ENCODE data around the gene SLC41A1.

The SLC41A1 gene

DNA sequence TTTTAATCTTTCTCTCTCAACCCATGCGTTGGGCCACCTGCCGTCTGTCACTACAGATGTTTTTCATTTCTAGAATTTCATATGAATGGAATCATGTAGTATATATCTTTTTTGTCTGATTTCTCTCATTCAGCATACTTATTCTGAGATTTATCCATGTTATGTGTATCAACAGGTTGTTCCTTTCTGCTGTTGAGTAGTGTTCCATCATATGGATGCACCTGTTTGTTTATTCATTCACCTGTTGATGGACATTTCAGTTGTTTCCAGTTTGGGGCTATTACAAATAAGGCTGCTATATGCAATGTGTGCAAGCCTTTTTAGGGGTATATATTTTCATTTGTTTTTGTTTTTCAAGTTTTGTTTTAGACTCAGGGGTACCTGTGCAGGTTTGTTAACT lies 9.4 kb upstream of the SLC41A1 start:
- no peak for DNase-seq (ENCODE audit: low spot score)

DNA sequence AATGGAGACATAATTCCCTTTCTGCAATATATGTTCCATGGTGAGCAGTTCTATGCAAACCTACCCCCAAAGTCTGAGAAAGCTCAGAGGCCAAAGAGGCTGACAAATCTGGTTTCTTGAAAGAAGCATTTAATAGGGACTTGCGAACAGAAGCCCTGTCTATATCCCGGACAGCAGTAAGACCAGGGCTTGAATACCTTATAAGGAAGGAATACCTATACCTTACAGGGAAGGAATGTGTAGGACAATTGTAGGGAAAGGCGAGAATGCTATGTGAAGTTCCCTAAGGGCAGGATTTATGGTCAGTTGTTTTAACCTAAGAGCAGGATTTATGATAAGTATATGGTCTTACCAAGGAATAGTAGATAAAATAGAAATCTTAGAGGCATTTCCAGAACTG lies 5.0 kb upstream of the SLC41A1 start:
- no peak for DNase-seq (ENCODE audit: low spot score)

DNA sequence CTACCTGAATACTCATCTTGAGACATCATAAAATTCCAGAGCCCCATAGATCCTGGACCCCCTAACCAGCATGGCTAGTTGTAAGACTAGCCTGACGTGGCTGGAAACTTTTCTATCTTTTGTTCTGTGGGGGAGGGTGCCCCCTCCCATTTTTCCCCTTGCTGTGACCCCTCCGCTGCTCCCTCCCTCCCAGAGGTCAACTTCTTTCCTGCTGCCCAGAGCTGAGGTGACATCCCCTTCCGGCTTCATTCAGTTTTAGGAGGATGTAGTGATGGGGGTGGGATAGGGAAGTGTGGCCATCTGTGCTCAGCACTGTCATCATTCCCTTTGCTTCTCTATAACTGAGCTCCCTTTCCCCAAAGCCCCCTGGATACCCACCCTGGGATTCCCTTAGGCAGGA lies 4.4 kb upstream of the SLC41A1 start:
- no peak for DNase-seq (ENCODE audit: low spot score)

DNA sequence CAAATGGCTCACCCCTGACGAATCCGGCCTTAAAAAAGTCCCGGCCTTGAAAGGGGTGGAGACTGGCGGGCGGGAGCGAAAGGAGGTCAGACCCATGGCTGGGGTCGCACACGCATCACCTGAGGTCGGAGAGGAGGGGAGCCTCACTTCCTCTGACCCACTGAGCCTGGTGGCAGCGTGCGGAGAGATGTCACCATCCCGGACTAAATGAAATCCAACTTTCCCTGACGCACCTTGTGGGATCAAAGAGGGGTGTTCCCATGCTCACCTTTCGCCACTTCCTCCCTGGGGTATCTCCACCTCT lies 709 bp upstream of the SLC41A1 start:
- DNase-seq (ENCODE audit: low spot score): no peak

DNA sequence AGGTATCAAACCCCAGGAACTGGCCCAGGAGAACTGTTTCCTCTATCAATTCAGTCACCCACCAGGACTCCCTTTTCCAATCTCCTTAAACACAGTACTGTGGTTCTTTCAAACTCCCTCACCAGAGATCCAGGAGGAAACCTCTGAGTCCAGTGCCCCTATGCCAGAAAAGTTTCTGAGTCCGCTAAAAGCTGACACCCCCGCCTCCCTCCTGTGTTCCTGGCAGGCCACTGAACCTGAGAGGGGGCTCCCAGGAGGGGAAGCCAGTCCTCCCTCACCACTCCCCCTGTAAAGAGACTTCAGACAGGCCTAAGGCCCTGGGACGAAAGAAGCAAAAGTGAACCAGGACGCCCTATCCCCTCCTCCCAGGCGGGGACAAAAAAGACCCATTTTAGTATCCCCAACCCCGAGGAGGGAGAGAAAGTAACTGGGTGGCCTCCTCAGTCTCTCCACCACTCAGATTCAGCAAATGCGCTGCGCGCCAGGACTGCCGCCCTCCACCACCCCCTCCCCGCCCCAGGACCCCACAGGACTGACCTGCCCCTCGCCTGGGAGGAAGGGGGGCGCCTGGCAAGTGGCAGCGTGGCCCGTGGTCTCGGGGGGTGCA lies 624 bp downstream of the SLC41A1 start:
- DNase-seq (ENCODE audit: low spot score): peak; percentile 54

DNA sequence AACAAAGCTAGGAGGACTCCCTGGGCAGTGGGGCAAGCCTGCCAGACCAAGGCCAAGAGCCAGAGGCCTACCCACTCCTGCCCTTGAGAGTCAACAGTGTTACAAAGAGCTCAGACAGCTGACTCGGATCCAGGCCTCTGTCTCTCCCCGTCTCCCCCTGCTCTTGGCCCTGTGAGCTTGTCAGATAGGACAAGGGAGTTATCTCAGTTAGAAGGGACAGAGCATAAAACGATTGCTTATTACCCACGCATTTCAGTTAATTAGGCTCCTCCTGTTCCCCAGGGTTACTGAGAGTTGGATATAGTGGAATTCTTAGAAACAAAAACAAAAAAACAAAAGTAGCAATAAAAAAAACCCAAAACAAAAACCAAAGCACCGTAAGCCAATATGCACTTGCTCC lies 1.3 kb downstream of the SLC41A1 start:
- peak; percentile 36 for DNase-seq (ENCODE audit: low spot score)

DNA sequence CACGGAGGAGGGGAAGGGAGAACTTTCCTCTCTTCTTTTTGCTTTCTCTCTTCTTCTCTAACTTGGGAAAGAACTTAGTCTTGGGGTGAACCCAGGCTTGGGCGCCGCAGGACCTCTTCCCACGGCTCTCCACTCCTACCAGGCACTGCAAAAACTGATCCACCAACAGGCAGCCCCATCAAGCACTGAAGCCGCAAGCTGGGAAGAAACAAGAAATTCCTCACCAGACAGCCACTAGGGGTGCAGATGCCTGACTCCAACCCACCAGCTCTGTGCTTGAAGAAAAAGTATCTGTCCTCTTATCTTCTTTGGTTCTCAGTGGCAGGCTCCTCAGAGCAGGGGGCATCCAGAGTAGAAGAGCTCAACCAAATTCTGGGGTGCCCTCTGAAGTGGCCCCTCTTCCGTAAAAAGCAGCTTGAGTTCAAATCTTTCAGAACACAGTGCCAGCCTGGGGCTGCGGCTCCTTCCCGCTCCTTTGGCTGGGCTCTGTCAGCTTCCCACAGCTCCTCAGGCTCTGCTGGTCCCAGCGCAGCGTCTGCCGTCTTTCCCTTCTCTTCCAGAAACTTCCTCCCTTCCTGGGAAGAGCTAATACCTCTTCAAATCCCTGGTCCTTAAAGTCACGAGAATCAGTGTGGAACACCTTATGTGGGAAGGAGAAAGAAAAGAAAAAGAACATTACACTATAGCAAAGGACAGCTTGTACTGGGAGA lies 2.4 kb downstream of the SLC41A1 start:
- DNase-seq (ENCODE audit: low spot score): peak; percentile 59

DNA sequence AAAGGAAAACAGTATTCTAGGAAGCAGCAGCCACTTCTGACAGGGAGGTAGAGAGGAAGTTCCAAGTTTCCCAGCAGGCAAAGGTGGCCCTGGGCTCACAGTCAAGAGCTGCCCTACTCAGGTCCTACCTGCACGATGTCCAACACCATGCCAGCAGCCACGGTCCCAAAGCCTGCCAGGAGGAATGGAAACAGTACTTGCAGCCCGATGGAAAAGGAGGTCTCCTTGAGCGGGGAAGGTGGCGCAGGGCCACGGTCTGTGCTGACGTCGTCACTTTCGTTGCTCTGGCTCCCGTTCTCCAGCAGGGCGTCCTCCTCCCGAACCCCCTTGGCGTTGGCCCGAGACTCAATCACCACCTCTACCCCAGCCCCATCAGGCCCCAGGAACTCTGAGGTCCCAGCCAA lies 3.1 kb downstream of the SLC41A1 start:
- DNase-seq (ENCODE audit: low spot score): no peak

DNA sequence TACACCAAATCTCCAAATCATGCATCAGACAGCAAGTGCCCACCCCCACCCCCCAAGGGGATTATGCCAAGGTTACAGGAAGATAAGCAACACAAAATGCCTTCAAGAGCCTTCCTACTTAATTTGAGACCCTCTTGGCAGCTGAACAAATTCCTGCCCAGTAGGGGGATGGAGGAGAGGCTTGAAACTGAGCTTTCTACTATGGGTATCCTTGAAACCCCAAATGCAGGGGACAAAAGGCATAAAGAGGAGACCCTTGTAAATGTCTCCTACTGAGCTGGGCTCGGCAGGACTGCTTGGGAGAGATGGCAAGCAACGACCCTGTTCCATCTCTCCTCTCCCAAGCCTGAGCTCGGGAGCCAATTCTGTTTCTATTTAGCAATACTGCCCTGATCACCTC lies 3.5 kb downstream of the SLC41A1 start:
- no peak for DNase-seq (ENCODE audit: low spot score)

DNA sequence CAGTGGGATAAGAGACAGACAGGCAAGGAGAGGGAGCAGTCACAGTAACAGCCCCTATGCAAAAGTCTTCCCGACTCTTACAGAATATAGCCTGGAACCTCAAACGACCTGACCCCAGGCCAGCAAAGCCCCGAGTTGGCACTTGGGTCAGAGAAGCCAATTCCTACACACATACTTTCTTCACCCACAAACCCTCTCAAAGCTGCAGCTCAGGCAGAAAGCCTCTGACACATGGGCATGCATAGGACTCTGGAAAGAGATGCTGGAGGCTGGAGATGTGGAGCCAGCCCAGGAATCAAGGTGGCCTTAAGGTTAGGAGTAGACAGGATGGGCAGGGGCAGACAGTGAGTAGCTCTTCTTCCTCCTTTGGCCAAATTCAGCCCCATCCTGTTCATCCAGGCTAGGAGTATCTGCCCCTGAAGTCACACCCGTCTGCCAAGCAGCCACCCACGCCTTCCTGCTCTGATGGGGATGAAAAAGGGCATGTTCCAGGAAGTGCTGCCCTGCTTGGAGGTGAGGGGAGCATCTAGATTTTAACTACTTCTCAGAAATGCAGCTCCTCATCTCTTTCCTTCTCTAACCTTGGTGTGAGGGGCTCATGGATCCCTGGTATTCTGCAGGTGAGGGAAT lies 7.8 kb downstream of the SLC41A1 start:
- DNase-seq (ENCODE audit: low spot score): no peak

DNA sequence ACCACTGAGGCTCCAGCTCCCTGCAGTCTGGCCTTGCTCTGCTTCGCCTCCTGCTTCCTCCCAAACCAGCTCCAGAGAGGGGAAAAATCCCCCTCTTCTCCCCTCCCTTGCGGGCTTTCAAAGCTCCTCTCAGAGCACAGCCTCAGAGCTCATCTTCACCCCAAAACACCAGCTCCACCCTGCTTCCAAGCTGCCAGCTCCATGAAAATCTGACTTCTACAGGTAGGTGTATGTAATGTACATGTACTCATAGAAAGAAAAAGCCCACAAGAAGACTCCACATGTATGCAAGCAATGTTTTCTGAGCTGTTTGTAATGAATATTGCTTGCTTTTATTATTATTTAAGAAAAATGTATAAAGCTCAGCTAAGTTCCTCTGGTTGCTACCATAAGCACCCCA lies 8.4 kb downstream of the SLC41A1 start:
- no peak for DNase-seq (ENCODE audit: low spot score)

DNA sequence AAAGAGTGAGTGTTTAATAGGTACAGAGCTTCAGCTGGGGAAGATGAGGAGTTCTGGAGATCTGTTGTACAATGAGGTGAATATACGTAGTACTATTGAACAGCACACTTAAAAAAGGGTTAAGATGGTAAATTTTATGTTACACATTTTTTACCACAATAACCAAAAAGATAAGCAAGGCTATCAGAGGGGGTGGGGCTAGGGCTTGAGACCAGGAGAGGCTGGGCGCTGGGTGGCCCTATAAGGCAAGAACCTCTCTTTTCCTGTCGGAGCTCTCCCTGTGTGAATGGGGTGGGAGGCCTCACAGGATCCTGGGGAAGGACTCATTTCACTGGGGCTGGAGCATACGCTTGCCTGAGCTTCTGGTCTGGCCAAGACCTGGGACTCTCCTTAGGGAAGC lies 9.0 kb downstream of the SLC41A1 start:
- DNase-seq (ENCODE audit: low spot score): no peak

DNA sequence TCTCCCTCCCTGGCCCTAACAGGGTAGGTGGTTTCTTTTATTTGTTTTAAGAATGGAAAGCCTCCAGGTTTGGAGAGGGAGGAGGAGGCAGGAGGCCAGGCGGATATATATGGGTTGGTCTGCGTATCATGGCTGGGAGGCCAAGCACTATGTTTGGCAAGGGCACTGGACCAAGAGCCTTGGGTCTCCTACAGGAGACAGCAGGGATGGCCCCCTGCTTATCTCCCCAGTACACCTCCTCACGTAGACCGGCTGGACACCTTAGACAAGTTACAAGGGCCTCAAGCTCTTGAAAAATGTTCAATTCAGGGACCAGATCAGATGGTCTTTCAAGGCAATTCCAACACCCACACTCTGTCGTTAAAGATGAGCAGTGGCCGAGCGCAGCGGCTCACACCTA lies 10.9 kb downstream of the SLC41A1 start:
- no peak for DNase-seq (ENCODE audit: low spot score)

DNA sequence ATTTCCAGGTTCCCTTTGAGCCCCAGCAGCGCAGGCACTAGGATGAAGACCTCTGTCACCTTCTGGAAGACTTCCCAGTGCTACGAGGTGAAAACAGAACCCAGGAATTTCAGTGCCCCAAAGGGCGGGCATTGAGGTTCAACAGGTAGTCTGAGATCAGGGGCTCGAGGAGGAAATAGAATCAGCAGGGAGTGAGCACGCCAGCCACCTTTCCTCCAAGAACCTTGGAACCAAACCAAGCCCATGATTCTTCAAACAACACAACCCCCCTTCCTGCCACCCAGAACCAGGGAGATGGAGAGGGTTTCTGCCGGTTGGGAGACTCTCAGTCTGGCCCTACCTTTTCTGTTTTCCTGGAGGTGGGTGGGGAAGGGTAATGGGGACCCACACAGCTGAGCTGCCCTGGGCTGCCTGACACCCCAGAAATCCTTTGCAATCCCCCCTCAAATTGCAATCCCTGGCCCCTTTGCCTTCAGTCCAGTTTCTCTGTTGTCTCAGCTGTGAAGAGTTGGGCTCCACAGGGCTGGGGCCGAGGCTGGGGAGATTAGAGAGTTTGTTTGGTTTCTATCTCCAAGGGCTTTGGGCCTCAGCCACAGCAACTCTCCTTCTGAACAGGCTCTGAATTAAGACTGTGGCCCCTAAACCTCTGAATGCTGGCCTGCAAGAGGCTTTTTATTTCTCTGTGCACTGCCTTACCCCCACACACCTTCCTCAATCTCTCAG lies 11.9 kb downstream of the SLC41A1 start:
- DNase-seq (ENCODE audit: low spot score): no peak

DNA sequence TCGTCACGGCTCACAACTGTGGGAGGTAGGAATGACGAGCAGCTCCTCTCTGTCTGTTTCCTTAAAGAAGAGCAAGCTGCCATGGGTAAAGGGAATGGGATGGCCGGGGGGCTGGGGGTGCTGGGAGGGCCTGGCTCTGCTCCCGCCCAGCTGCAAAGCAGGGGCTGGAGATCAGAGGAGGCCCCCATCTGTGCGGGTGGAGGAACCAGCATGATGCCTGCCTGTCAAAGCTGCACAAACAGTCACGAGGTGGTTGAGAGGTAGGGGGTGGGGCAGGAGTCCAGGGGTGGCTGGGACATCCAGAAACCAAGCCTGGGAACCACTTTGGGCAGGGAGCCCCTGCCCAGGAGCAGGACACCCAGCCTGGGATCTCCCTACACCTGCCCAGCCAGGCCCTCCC lies 12.6 kb downstream of the SLC41A1 start:
- DNase-seq (ENCODE audit: low spot score): no peak

DNA sequence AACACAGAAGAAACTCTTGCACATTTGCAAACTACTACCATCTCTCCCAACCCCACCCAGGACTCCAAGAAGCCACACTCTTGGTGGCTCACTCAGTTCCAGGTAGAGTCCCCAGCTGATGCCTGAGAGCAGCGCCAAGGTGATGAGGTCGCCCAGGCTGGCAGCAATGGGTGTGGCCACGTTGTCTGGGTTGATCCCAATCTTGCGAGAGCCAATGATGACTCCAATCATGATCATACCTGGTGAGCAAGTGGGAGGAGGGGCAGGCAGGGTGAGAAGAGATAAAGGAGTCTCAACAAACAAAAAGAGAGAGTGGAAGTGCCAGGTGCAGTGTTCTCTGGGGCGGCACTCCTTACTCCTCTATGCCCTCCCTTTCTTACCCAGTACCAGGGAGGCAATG lies 14.4 kb downstream of the SLC41A1 start:
- no peak for DNase-seq (ENCODE audit: low spot score)

DNA sequence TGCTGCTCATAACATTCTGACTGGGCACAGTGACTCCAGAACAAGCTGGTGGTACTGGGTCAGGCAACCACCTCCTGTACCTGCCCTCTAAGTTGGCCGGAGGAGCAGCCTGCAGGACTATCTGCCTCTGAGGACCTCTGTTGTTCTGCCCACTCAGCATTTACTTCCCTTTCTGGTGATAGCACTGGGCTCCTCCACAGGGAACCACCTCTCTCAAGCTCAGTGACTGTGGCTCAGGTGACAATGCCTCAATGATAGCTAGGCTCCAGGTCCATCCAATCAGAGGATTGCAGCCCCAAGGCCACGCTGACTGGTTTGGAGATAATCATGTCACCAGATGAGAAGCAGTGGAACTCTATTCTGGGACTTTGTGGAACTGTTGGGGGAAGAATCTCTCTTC lies 15.8 kb downstream of the SLC41A1 start:
- no peak for DNase-seq (ENCODE audit: low spot score)

DNA sequence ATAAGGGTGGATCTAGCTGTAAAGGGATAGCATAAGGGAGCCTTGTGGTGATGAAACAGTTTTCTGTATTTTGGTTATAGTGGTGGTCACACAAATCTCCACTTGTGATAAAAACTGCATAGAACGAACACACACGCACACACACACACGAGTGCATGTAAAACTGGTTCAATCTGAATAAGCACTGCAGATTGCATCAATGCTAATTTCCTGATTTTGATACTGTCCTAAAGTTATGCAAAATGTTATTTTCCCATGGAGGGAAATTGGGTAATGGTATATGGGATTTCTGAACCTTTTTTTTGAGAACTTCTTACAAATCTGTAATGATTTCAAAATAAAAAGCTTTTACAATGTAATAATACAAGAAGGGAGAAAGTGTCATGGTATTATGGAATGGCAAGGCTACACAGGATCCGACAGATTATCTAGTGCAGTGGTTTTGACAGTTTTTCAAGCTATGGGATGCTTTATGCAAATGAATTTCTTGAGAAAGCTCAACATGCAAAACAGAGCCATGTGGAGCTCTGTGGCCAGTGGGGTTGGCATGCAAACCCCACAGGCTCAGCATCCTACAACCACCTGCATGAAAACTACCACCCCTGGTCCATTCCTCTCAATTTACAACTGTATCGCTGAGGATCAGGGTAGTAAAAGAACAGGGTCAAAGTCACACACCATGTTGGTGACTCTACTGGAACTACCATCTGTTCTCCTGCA lies 18.8 kb downstream of the SLC41A1 start:
- DNase-seq (ENCODE audit: low spot score): no peak

DNA sequence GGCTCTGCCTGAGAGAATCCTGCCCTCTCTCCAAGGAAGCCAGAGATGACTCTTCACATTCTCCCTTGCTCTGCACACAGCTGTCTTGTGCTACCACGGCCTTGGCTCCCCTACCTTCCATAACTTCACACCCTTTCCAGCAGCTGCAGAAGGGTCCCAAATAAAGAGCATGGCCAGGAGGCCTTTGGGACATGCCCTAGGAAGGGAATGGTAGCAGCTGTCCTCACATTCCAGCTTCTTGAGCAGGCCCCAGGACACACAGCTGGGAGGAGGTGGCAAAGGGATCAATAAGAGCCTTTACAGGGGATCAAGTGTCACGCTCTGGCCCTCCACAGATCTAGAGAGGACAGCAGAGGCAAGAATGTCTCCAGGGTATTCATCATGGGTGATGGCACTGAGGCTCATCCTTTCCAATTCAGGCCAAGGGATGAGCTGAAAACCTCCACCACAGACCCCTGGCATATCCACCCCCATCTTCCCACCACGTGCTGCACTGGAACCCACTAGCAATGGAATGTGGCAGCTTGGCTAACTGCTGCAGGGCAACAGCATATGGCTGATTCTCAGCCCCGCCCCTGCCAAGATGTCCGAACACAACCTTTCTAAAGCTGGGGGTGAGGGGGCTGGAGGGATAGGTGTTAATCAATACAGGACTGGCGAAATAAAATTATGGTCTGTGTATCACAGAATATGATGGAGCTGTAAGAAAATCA lies 19.9 kb downstream of the SLC41A1 start:
- DNase-seq (ENCODE audit: low spot score): no peak

DNA sequence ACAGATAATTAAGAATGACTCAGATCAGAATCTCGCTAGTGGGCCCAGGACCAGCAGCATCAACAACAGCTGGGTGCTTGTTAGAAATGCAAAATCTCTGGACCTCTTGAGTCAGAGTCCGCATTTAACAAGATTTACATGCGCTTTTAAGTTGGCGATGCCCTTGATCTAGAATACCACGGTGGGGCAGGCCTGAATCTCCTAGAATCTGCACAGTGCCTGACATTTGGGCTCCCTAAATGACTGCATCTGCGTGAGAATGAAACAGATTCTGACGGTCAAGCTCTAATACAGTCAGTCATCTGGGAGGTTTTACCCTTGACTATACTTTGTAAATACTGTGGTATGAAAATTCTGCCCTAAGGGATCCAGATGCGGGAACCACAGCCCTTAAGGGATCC lies 20.5 kb downstream of the SLC41A1 start:
- DNase-seq (ENCODE audit: low spot score): no peak

DNA sequence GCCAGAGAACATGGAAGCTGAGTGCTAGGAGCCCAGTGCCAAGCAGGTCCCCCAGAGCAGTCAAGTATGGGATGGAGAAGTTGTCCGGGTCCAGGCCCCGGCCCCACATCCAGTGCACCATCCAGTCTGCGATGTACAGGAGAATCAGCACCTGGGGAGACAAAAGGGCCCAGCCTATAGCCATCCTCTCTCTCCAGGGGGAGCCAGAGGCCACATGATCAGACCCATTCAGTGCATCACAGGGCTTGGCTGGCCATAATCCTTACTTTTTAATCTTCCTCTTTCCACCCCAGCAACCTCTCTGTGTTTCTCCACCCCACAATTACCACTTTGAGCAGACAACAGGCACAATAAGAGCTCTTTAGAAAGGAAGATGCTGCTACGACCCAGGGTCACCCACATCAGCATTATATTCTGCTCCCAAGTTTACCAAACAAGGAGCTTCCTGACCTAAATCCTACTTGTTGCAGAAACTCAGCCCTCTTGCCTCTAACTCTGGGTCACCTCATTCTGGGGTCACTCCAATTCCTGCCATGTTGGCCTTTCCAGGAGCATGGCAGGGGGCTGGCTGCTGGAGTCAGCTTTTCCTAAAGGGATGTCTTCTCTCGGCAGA lies 21.3 kb downstream of the SLC41A1 start:
- DNase-seq (ENCODE audit: low spot score): peak; percentile 78
